Thoracic aorta (tissue), 2 donors: ENCODE data around the gene RPN1. TPM values are rescaled to one million over a fixed set of nuclear protein-coding genes. Genes with fewer than 3 reads are reported as not detected.
"Not testable (repeated sequence)": the region's sequence is repeated elsewhere in the genome, so short reads cannot be mapped to it uniquely, and the experiment has no call there.

ENCODE experiments used
- ATAC-seq: fragments of 150-250 bp; one replicate; pipeline ENCODE4 v1.8.0; 2017; ENCODE audit warnings: low read depth; ENCODE audit not compliant: insufficient number of reproducible peaks, low FRiP score
- DNase-seq: peaks from one replicate; pipeline ENCODE4 v3.0.0-alpha.2; 2020; ENCODE audit warnings: low spot score
- H3K27ac ChIP-seq, 2 donors: fragments of 200-600 bp; sonication (generic); 1 replicate in 1 of 2; 2 replicates in 1 of 2; pipeline ENCODE4 v1.5.1; 2016; ENCODE audit warnings: mild to moderate bottlenecking in 2 of 2, moderate library complexity in 2 of 2
- H3K27me3 ChIP-seq: fragments of 200-600 bp; sonication (generic); replicated peaks from 2 replicates; pipeline ENCODE4 v1.6.0; 2016; ENCODE audit warnings: mild to moderate bottlenecking; ENCODE audit not compliant: insufficient read depth
- H3K36me3 ChIP-seq: fragments of 200-600 bp; sonication (generic); one replicate; pipeline ENCODE4 v1.5.1; 2016
- H3K4me1 ChIP-seq, 2 donors: fragments of 200-600 bp; sonication (generic); 1 replicate in 1 of 2; 2 replicates in 1 of 2; pipeline versions ENCODE4 v1.5.1 to v1.6.0; 2016; ENCODE audit warnings: low read depth in 2 of 2, mild to moderate bottlenecking in 1 of 2; ENCODE audit not compliant: control insufficient read depth in 1 of 2
- H3K4me3 ChIP-seq: fragments of 200-600 bp; sonication (generic); 2 replicates; pipeline ENCODE4 v1.5.1; 2016; ENCODE audit warnings: mild to moderate bottlenecking
- H3K9me3 ChIP-seq: fragments of 200-600 bp; sonication (generic); 2 replicates; pipeline ENCODE4 v1.5.1; 2016
- total RNA-seq, 2 donors: library from RNA; depleted of rRNA; stranded (reverse); fragments of >200 nt; gene quantifications; one replicate each; pipeline versions ENCODE4 v1.1.0 to v1.2.3, GENCODE V29; 2016
- TF ChIP-seq, protein P1 (sequence below): fragments of 200-600 bp; sonication (generic); IDR thresholded peaks from one replicate; pipeline ENCODE4 v1.5.1; 2019; ENCODE audit warnings: antibody characterized with exemption

Gene RPN1
- total RNA-seq, 2 donors from 2014 or later: 202 to 227 TPM

DNA sequence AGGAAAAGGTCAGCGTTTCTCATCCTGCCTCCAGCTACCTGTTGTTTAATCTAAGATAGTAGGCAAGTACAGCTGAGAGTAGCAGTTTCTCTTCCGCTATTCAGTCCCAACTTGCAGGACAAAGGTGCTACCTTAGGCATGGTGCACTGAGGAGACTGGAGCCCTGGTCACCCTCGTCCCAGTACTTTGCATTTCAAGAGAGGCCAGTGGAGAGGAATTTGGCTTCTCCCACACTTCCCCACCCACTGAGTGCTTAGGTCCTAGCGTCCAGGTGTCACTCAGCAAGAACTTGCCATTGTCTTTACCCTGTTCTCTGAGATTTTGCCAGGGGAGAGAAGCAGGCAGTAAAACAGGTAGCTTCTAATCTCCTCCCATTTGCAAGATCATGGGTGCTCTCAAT, 12.5 kb upstream of the RPN1 start:
- TF ChIP-seq, protein P1, sequence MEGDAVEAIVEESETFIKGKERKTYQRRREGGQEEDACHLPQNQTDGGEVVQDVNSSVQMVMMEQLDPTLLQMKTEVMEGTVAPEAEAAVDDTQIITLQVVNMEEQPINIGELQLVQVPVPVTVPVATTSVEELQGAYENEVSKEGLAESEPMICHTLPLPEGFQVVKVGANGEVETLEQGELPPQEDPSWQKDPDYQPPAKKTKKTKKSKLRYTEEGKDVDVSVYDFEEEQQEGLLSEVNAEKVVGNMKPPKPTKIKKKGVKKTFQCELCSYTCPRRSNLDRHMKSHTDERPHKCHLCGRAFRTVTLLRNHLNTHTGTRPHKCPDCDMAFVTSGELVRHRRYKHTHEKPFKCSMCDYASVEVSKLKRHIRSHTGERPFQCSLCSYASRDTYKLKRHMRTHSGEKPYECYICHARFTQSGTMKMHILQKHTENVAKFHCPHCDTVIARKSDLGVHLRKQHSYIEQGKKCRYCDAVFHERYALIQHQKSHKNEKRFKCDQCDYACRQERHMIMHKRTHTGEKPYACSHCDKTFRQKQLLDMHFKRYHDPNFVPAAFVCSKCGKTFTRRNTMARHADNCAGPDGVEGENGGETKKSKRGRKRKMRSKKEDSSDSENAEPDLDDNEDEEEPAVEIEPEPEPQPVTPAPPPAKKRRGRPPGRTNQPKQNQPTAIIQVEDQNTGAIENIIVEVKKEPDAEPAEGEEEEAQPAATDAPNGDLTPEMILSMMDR: no peak
- Histone ChIP-seq H3K36me3 (no peaks in the 10 kb centered on the region), H3K9me3 (no peaks in the 10 kb centered on the region), H3K27me3 (no peaks in the 10 kb centered on the region), H3K4me3 (no peak overlapping the region), H3K4me1 (no peaks in the 10 kb centered on the region), H3K27ac (no peak overlapping the region)
- no peak for DNase-seq
- ATAC-seq: no peak

DNA sequence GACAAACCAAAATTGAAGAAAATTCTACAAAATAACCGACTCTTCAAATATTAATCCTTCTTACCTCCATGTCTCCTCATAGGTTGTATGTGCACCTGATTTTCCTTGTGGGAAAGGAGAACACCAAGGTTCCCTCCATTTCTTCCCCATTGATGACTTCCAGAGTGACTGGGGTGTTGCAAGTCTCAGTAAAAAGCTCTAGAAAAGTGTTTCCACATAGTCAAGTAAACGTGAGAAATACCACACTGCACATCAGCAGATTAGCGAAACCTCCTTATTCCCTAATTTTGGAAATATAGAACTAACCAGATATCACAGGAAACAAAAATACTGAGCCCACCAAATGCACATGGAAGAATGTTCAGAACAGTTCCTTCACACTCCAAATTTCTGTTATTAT, 4.9 kb upstream of the RPN1 start:
- Histone ChIP-seq H3K9me3 (no peaks in the 10 kb centered on the region), H3K27ac (no peak overlapping the region), H3K36me3 (no peaks in the 10 kb centered on the region), H3K27me3 (no peaks in the 10 kb centered on the region), H3K4me3 (no peak overlapping the region), H3K4me1 (no peaks in the 10 kb centered on the region)
- TF ChIP-seq, protein P1: no peak
- DNase-seq: no peak
- no peak for ATAC-seq

DNA sequence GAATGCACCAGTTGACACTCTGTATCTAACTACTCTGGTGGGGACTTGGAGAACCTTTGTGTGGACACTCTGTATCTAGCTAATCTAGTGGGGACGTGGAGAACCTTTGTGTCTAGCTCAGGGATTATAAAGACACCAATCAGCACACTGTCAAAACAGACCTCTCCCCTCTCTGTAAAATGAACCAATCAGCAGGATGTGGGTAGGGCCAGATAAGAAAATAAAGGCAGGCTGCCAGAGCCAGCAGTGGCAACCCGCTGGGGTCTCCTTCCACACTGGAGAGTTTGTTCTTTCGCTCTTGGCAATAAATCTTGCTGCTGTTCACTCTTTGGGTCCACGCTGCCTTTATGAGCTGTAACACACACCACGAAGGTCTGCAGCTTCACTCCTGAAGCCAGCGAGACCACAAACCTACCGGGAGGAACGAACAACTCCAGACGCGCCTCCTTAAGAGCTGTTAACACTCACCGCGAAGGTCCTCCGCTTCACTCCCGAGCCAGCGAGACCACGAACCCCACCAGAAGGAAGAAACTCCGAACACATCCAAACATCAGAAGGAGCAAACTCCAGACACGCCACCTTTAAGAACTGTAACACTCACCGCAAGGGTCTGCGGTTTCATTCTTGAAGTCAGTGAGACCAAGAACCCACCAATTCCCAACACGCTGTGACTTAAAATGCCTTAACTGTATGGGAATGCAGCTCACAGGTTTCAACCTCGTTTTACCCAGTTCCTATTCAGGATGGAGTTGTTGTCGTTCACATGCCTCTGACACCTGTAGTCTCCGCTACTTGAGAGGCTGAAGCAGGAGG, 3.6 kb upstream of the RPN1 start:
- peak overlapping the region; percentile 69 for H3K4me3 ChIP-seq
- not testable (repeated sequence) for DNase-seq, H3K27ac ChIP-seq, H3K27me3 ChIP-seq, H3K9me3 ChIP-seq, H3K4me1 ChIP-seq, H3K36me3 ChIP-seq, ATAC-seq

DNA sequence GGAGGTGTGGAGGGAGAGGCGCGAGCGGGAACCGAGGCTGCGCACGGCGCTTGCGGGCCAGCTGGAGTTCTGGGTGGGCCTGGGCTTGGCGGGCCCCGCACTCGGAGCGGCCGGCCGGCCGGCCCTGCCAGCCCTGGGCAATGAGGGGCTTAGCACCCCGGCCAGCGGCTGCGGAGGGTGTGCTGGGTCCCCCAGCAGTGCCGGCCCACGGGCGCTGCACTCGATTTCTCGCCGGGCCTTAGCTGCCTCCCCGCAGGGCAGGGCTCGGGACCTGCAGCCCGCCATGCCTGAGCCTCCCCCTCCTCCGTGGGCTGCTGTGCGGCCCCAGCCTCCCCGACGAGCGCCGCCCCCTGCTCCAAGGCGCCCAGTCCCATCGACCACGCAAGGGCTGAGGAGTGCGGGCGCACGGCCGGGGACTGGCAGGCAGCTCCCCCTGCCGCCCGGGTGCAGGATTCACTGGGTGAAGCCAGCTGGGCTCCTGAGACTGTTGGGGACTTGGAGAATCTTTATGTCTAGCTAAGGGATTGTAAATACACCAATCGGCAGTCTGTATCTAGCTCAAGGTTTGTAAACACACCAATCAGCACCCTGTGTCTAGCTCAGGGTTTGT, 2.9 kb upstream of the RPN1 start:
- H3K9me3 ChIP-seq, H3K36me3 ChIP-seq, DNase-seq, ATAC-seq, H3K27ac ChIP-seq, H3K27me3 ChIP-seq: not testable (repeated sequence)
- Histone ChIP-seq H3K4me1 (peaks cover 8 to 13% of the 10 kb centered on the region in 2 donors), H3K4me3 (peak overlapping the region; percentile 69)
- TF ChIP-seq, protein P1: peak; percentile 12

DNA sequence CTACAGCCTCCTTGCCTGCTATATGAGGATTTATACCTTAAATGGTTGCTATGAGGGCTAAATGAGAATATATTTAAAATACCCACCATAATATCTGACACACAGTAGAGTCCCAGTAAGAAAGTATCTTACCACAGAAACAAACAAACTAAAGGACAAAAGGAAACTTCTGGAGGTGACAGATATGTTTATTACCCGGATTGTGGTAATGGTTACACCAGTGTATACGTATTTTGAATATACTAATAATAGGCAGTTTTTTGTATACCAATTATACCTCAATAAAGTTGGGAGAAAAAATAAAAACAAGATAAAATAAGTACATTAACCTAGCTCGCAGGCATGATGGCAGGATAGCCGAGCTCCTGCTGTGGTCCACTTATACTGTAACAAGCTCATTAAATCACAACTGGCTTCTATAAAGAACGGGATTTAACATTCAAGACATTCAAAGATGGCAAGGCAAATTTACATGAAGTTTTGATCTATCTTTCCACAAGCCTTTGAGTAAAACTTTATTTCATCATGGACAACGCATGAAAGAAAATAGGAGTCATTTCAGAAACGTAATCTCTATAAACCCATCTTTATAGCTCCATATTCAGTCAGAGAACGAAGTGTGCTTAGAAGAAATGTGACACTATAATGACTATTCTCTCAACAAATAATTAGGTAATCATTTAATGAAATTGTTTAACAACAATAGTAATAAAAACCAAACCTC, 1.5 kb downstream of the RPN1 start:
- H3K9me3 ChIP-seq: no peaks in the 10 kb centered on the region
- DNase-seq (no peak), ATAC-seq (no peak)
- peak overlapping the region in 1 of 2 donors; percentile 98 for H3K27ac ChIP-seq
- no peaks in the 10 kb centered on the region for H3K36me3 ChIP-seq
- H3K4me1 ChIP-seq: peaks cover 8 to 29% of the 10 kb centered on the region in 2 donors
- TF ChIP-seq, protein P1: no peak
- H3K27me3 ChIP-seq: no peaks in the 10 kb centered on the region
- H3K4me3 ChIP-seq: peak overlapping the region; percentile 99
